Measurements from ENCODE around the gene B3GAT3.

The B3GAT3 gene

GRCh38 chr11:62621567-62622470 lies at the start of gene B3GAT3:
Gene B3GAT3 (minus strand): TSS chr11:62621986. CDS start chr11:62621947, 39 bp downstream.
- ChIA-PET POLR2A (interaction anchor here (0.7 to 2.5 kb wide), 8 partner anchors 20 to 219 kb away, joined by 3 to 23 read pairs (median 4); partner anchors contain the start of genes C11orf98, CSKMT, INTS5 and MTA2), CTCF (interaction anchor here (0.8 to 4.9 kb wide), 18 partner anchors 8 to 197 kb away, joined by 3 to 43 read pairs (median 4); partner anchors contain the start of genes C11orf98, CSKMT, EML3 and GANAB)
- TF ChIP-seq CTCF (IDR thresholded peaks at IDR 0.05; ENCODE audit: control extremely low read depth, extremely low read depth, low read depth, missing control alignments), result no peak
- peak; percentile 98 for DNase-seq (ENCODE audit: extremely low spot score)

- ChIA-PET CTCF (interaction anchor here (1.2 to 5.1 kb wide), 6 partner anchors 10 to 247 kb away, joined by 3 to 34 read pairs (median 6); no protein-coding TSS in a partner anchor), POLR2A (interaction anchor here (0.6 to 1.5 kb wide), 12 partner anchors 18 to 880 kb away, joined by 3 to 10 read pairs (median 4); partner anchors contain the start of genes B3GAT3, GANAB, INTS5 and TUT1)
- TF ChIP-seq CTCF (IDR thresholded peaks at IDR 0.05; ENCODE audit: control extremely low read depth, extremely low read depth, low read depth, missing control alignments), result no peak
- DNase-seq (ENCODE audit: extremely low spot score), result no peak
Measured at GRCh38 chr11:62671236-62671607, 49.4 kb upstream of the B3GAT3 start.

DNA sequence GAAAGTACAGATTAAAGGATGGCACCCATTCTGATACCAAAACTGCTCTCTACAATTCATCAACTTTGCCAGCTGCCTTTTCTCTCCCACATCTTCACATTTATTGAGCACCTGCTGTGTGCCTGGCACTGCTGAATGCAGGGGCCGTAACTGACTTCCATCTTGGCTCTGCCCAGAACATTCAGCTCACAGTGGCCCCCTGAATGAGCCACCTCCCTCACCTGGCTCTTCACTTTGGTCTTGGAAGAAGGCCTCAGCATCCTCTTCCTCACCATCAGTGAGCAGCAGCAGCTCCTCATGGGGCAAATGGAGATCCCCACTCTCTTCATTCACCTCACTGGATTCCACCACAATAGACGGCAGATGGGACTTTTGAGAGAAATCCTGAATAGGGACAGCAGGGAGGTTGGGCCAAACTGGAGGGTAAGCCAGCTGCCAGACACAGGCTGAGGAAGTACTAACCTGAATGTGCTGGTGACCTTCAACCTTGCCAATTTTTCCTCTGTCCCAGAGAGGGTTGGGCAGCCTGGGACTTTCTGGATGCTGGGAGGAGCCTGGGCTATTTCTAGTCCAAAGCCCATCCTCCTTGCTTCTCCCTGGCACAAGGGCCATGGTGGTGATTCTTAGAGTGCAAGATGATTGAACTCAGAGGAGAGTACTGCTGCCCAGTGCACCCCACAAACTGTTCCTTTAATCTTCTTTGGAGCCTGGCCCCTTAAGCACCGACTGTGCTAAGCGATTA lies 47.8 kb upstream of the B3GAT3 start:
- TF ChIP-seq CTCF (IDR thresholded peaks at IDR 0.05; ENCODE audit: control extremely low read depth, extremely low read depth, low read depth, missing control alignments), result no peak
- POLR2A ChIA-PET, result interaction anchor here (0.7 to 1.4 kb wide), 2 partner anchors 78 to 513 kb away, joined by 3 to 5 read pairs; partner anchors contain the start of gene TUT1
- CTCF ChIA-PET, result interaction anchor here (0.6 to 5.1 kb wide), 6 partner anchors 11 to 117 kb away, joined by 3 to 34 read pairs (median 4); partner anchors contain the start of gene LRRN4CL
- no peak for DNase-seq (ENCODE audit: extremely low spot score)

DNA sequence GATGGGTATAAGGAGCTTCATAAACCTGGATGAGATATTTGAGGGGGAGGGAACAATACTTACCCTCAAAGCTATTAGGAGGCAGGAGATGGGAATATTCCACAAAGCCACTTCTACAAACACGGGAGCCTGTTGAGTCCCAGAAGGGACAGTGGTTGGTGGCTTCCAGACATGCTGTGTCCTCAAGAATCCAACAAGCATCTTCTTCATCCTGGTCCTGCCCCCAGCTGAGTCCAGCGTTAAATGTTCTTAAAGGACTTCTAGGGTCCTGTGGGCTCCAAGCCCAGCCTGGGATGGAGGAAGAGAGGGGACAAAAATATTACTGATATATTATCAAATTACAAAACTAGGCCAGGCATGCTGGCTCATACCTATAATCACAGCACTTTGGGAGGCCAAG lies 45.7 kb upstream of the B3GAT3 start:
- no peak for DNase-seq (ENCODE audit: extremely low spot score)
- POLR2A ChIA-PET, result interaction anchor here (0.9 to 3.8 kb wide), 7 partner anchors 9 to 174 kb away, joined by 3 to 95 read pairs (median 6); partner anchors contain the start of genes B3GAT3, INTS5, LBHD1 and TUT1
- CTCF ChIA-PET, result interaction anchor here (1.2 to 2.6 kb wide), 6 partner anchors 9 to 243 kb away, joined by 4 to 12 read pairs (median 6); no protein-coding TSS in a partner anchor
- TF ChIP-seq CTCF (IDR thresholded peaks at IDR 0.05; ENCODE audit: control extremely low read depth, extremely low read depth, low read depth, missing control alignments), result no peak

GRCh38 chr11:62666259-62666926 lies 44.6 kb upstream of the B3GAT3 start:
- ChIA-PET POLR2A (interaction anchor here (0.6 to 3.8 kb wide), 21 partner anchors 10 to 175 kb away, joined by 3 to 95 read pairs (median 17); partner anchors contain the start of genes B3GAT3, EEF1G, GANAB and INTS5), CTCF (interaction anchor here (1.1 to 2.6 kb wide), 10 partner anchors 8 to 242 kb away, joined by 3 to 12 read pairs (median 8); partner anchors contain the start of gene SLC3A2)
- no peak for TF ChIP-seq CTCF (IDR thresholded peaks at IDR 0.05; ENCODE audit: control extremely low read depth, extremely low read depth, low read depth, missing control alignments)
- DNase-seq (ENCODE audit: extremely low spot score), result peak; percentile 9
